Breast epithelium (tissue), 3 donors: Measurements from ENCODE around the gene CYP46A1.

Experiments used
- CTCF ChIP-seq, 3 donors: fragments of 450-650 bp; IDR thresholded peaks; one replicate each; pipeline ENCODE4 v1.5.1; 2016 to 2017; ENCODE audit warnings: antibody characterized with exemption in 3 of 3, mild to moderate bottlenecking in 3 of 3, moderate library complexity in 3 of 3
- POLR2A ChIP-seq: fragments of 450-650 bp; IDR thresholded peaks from one replicate; pipeline ENCODE4 v1.6.1; 2016; ENCODE audit warnings: antibody characterized with exemption, mild to moderate bottlenecking, moderate library complexity
- POLR2AphosphoS5 ChIP-seq, 3 donors: sonication (generic); formaldehyde crosslinking; IDR thresholded peaks; one replicate each; pipeline ENCODE4 v1.6.1; 2017; ENCODE audit warnings: antibody characterized with exemption in 3 of 3

- TF ChIP-seq CTCF (IDR thresholded peaks at IDR 0.05) (no peak), POLR2AphosphoS5 (IDR thresholded peaks at IDR 0.05) (no peak), POLR2A (no peak)
Measured at GRCh38 chr14:99664058-99664936, 19.8 kb upstream of the CYP46A1 start.
